HepG2 (cell line): ENCODE data around the gene AEN. TPM values are rescaled to one million over a fixed set of nuclear protein-coding genes. Genes with fewer than 3 reads are reported as not detected.
A peak's percentile ranks its signal among the peaks of the same experiment; 100 is the strongest.

ENCODE experiments used
- BCL6 ChIP-seq: IDR thresholded peaks from 2 replicates; pipeline ENCODE4 v1.6.1; 2016; ENCODE audit warnings: missing genetic modification reagents, missing compliant biosample characterization
- CREB1 ChIP-seq, 2 experiments: fragments of 450-650 bp in 1 of 2; IDR thresholded peaks; 2 replicates each; pipeline ENCODE4 v1.6.1; 2016 to 2017; ENCODE audit warnings: control low read depth in 1 of 2, mild to moderate bottlenecking in 1 of 2, missing compliant biosample characterization in 1 of 2, missing genetic modification characterization in 1 of 2
- CREM ChIP-seq, 2 experiments: sonication (generic) in 1 of 2; formaldehyde crosslinking in 1 of 2; IDR thresholded peaks; 2 replicates each; pipeline versions ENCODE4 v1.4.0 to v1.6.1; 2016 to 2020; ENCODE audit warnings: antibody characterized with exemption in 1 of 2, mild to moderate bottlenecking in 1 of 2, missing genetic modification reagents in 1 of 2
- DMTF1 ChIP-seq: sonication (generic); formaldehyde crosslinking; IDR thresholded peaks from 2 replicates; pipeline ENCODE4 v1.4.0; 2020; ENCODE audit warnings: mild to moderate bottlenecking, missing genetic modification reagents
- E2F2 ChIP-seq: sonication (generic); formaldehyde crosslinking; IDR thresholded peaks from 2 replicates; pipeline ENCODE4 v1.4.0; 2020; ENCODE audit warnings: missing genetic modification reagents, borderline replicate concordance
- FUBP1 ChIP-seq: sonication (generic); formaldehyde crosslinking; IDR thresholded peaks from 2 replicates; pipeline ENCODE4 v1.5.1; 2020; ENCODE audit warnings: missing genetic modification reagents, mild to moderate bottlenecking, borderline replicate concordance
- GATAD1 ChIP-seq: IDR thresholded peaks from 2 replicates; pipeline ENCODE4 v1.6.1; 2016; ENCODE audit warnings: missing genetic modification reagents, missing compliant biosample characterization
- GATAD2A ChIP-seq: IDR thresholded peaks from 2 replicates; pipeline ENCODE4 v1.6.1; 2016
- HDAC2 ChIP-seq: sonication (generic); formaldehyde crosslinking; IDR thresholded peaks from 2 replicates; pipeline ENCODE4 v1.4.0; 2020; ENCODE audit warnings: missing genetic modification reagents
- IRF2 ChIP-seq: IDR thresholded peaks from 2 replicates; pipeline ENCODE4 v1.6.1; 2018; ENCODE audit warnings: missing genetic modification reagents, missing compliant biosample characterization
- ISL2 ChIP-seq: sonication (generic); formaldehyde crosslinking; IDR thresholded peaks from 2 replicates; pipeline ENCODE4 v1.5.0; 2020; ENCODE audit warnings: missing genetic modification reagents
- RBM22 ChIP-seq: fragments of 200-400 bp; formaldehyde crosslinking; optimal IDR thresholded peaks from 2 replicates; pipeline ENCODE3; 2017; ENCODE audit warnings: mild to moderate bottlenecking, low read length, moderate library complexity
- SAP130 ChIP-seq: IDR thresholded peaks from 2 replicates; pipeline ENCODE4 v1.6.1; 2016; ENCODE audit warnings: low read depth
- TBP ChIP-seq: sonication (generic); formaldehyde crosslinking; IDR thresholded peaks from 2 replicates; pipeline ENCODE4 v1.5.0; 2020; ENCODE audit warnings: missing genetic modification reagents
- TBX3 ChIP-seq: fragments of 450-650 bp; IDR thresholded peaks from 2 replicates; pipeline ENCODE4 v1.6.1; 2017; ENCODE audit warnings: antibody characterized with exemption, mild to moderate bottlenecking, inconsistent platforms, borderline replicate concordance
- TGIF2 ChIP-seq: IDR thresholded peaks from 2 replicates; pipeline ENCODE4 v1.6.1; 2016; ENCODE audit warnings: control low read depth, missing compliant biosample characterization
- ZBTB21 ChIP-seq: sonication (generic); formaldehyde crosslinking; IDR thresholded peaks from 2 replicates; pipeline ENCODE4 v1.4.0; 2020; ENCODE audit warnings: missing genetic modification reagents
- ZC3H13 ChIP-seq: sonication (generic); formaldehyde crosslinking; IDR thresholded peaks from 2 replicates; pipeline ENCODE4 v1.8.1; 2023; ENCODE audit warnings: mild to moderate bottlenecking, missing genetic modification reagents, moderate library complexity
- ZFP1 ChIP-seq: IDR thresholded peaks from 2 replicates; pipeline ENCODE4 v1.6.1; 2016
- ZNF512 ChIP-seq: sonication (generic); formaldehyde crosslinking; IDR thresholded peaks from 2 replicates; pipeline ENCODE4 v1.4.0; 2020; ENCODE audit warnings: mild to moderate bottlenecking, missing genetic modification reagents
- ZNF562 ChIP-seq: sonication (generic); formaldehyde crosslinking; IDR thresholded peaks from 2 replicates; pipeline ENCODE4 v1.8.0; 2022; ENCODE audit warnings: missing genetic modification reagents, borderline replicate concordance
- ZNF775 ChIP-seq: sonication (generic); formaldehyde crosslinking; IDR thresholded peaks from 2 replicates; pipeline ENCODE4 v1.4.0; 2020; ENCODE audit warnings: missing genetic modification reagents, mild to moderate bottlenecking, moderate library complexity, borderline replicate concordance
- ZNF776 ChIP-seq: sonication (generic); formaldehyde crosslinking; IDR thresholded peaks from 2 replicates; pipeline ENCODE4 v1.4.0; 2020; ENCODE audit warnings: mild to moderate bottlenecking, missing genetic modification reagents
- ZNF781 ChIP-seq: sonication (generic); formaldehyde crosslinking; IDR thresholded peaks from 2 replicates; pipeline ENCODE4 v1.5.1; 2020; ENCODE audit warnings: borderline replicate concordance, mild to moderate bottlenecking, missing genetic modification reagents; ENCODE audit errors: not compliant biosample characterization
- polyA plus RNA-seq, 8 experiments: library from polyadenylated mRNA; depleted of rRNA in 3 of 8; stranded (reverse) in 7 of 8; unstranded in 1 of 8; fragments of >200 nt; fragmentation: Illumina TruSeq in 4 of 8; extraction: Trizol in 4 of 8; gene quantifications; 2 replicates each; pipeline versions ENCODE4 v1.2.1 to v1.2.3, GENCODE V29; 2011 to 2016; ENCODE audit warnings: low read depth in 4 of 8, missing spikeins in 1 of 8, mixed read lengths in 1 of 8; ENCODE audit not compliant: insufficient read depth in 1 of 8
- total RNA-seq, 5 experiments: library from RNA; depleted of rRNA; stranded (reverse); fragments of >200 nt; fragmentation: Illumina TruSeq; extraction: Trizol; gene quantifications; 2 replicates each; pipeline ENCODE4 v1.2.3, GENCODE V29; 2016; ENCODE audit warnings: low read depth in 1 of 5

AEN gene
- total and polyA plus RNA-seq, 2 of the 13 experiments (the other 11 are each of a cell fraction or from before 2014, with no cell fraction given): 51.3 to 118 TPM

GRCh38 chr15:88621789-88622604 is 857 bp downstream of the AEN start (continued):
- TF ChIP-seq FUBP1 (CRISPR knock-in tag) (no peak), GATAD1 (CRISPR knock-in tag) (0 out of 2 replicates have a peak, but pooled peaks have one; percentile 13), ZBTB21 (no peak), E2F2 (no peak), ZFP1 (CRISPR knock-in tag) (no peak), BCL6 (no peak), ZNF781 (no peak), SAP130 (CRISPR knock-in tag) (peak; percentile 86), ISL2 (CRISPR knock-in tag) (no peak), ZNF562 (CRISPR knock-in tag) (no peak), ZNF512 (no peak), TGIF2 (peak; percentile 87), IRF2 (CRISPR knock-in tag) (0 out of 2 replicates have a peak, but pooled peaks have one; percentile 29), ZNF776 (CRISPR knock-in tag) (no peak), RBM22 (peak; percentile 41), CREB1 (IDR thresholded peaks at IDR 0.05) (no peak), CREB1 (CRISPR knock-in tag; IDR thresholded peaks at IDR 0.05) (no peak), ZNF775 (CRISPR knock-in tag) (no peak), TBX3 (no peak), DMTF1 (CRISPR knock-in tag) (no peak), ZC3H13 (CRISPR knock-in tag) (no peak), GATAD2A (CRISPR knock-in tag) (no peak), CREM (IDR thresholded peaks at IDR 0.05) (peak; percentile 27; the same call in 1 of the 2 replicates), CREM (CRISPR knock-in tag; IDR thresholded peaks at IDR 0.05) (no peak), TBP (CRISPR knock-in tag) (no peak), HDAC2 (CRISPR knock-in tag) (0 out of 2 replicates have a peak, but pooled peaks have one; percentile 8)
